PC-9 (cell line): ENCODE measurements around the gene SLC6A9.

Source experiments
- CTCF ChIP-seq: fragments of 200-600 bp; sonication (generic); conservative IDR thresholded peaks from 2 replicates; pipeline ENCODE4 v1.6.1; 2017; ENCODE audit warnings: mixed run types, antibody characterized with exemption, mild to moderate bottlenecking, moderate library complexity
- EZH2 ChIP-seq: fragments of 200-600 bp; sonication (generic); IDR thresholded peaks from 2 replicates; pipeline ENCODE4 v1.8.0; 2017; ENCODE audit warnings: antibody characterized with exemption, low read depth

GRCh38 chr1:44014365-44015104, 16.7 kb downstream of the SLC6A9 start:
- TF ChIP-seq CTCF (no peak), EZH2 (no peak)
